GM19397 (cell line): ENCODE data around the gene DIP2C.

Experiments used
- ATAC-seq: cut with Tn5 transposase; IDR thresholded peaks from one replicate; pipeline ENCODE4 v1.9.1; 2021; ENCODE audit warnings: mild to moderate bottlenecking, moderate library complexity; ENCODE audit not compliant: unreplicated experiment

The DIP2C gene

DNA sequence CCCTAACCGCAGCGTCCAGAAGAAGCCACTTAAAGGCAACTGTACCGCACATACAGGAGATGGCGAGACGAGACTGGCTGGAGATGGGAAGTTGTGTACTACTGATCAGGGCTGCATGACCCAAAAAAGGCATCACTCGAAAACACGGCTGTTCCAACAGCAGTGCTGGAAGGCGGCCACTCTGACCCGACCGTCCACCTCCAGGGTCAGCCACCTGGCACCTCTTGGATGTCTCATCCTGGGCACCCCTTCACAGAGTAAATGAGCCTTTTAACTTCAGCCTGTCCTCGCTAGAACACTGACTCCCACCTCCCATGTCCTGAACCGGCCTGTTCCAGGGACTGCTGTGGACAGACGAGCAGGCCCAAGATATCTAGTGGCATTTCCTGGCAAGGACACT is 180.7 kb downstream of the DIP2C start:
- ATAC-seq: no peak

DNA sequence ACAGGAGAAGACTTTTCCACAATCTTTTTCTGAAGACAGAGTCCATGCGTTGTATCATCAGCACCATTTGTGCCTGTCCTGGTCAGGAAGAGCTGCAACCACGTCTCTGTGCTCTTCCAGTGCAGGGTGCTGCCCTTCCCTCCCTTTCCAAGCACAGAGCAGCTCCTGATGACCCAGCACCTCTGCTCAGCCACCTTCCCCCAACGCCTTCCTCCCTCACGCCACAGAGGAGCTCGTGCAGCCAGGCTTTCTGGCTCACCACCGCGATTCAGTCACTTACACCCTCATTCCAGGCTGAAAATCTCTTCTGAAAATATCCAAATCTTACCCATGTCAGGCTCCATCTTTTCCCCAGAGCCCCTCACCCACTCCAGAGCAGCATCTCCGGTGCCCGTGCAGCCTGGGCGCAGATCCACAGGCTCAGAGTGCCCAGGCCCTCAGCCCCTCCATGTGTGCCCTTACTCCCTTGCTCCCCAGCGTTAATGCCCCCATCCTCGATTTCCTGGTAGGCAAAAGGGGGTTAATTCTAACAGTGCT is 181.5 kb downstream of the DIP2C start:
- ATAC-seq: no peak

DNA sequence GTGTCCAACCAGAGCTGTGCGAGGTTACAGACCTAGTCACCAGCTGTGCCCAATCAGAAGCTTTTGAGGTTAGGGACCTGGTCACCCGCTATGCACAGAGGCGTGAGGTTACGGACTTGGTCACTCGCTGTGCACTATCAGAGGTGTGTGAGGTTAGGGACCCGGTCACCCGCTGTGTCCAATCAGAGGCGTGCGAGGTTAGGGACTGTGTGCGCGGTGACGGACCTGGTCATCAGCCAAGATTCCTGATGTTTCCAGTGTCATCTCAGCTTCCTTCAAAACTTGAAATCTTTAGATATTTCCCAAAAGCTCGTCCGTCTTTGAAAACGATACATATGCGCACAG is 182.1 kb downstream of the DIP2C start:
- no peak for ATAC-seq

DNA sequence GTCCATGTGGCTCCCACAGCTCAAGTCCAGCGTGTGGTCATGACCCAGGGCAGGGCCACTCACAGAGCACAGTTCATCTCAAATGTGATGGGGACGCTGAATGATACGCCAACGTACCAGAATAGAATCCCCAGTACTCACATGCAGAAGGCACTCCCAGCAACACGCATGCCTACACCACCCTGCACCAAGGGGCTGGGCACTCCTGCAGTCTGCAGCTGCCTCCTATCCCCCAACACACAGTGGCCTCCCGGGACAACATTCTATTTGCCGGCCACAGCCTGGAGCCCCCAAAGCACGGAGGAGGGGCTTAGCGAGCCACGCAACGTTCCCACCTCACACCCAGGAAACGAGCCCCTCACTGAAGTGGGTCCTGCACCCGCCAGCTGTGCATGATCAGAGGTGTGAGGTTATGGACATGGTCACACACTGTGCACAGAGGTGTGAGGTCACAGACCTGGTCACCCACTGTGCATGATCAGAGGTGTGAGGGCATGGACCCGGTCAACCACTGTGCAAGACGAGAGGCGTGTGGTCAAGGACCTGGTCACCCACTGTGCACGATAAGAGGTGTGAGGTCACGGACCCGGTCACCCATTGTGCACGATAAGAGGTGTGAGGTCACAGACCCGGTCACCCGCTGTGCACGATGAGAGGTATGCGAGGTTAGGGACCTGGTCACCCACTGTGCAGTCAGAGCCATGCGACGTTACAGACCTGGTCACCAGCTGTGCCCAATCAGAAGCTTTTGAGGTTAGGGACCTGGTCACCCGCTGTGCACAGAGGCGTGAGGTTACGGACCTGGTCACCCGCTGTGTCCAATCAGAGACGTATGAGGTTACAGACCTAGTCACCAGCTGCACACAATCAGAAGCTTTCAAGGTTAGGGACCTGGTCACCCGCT is 182.8 kb downstream of the DIP2C start:
- no peak for ATAC-seq

DNA sequence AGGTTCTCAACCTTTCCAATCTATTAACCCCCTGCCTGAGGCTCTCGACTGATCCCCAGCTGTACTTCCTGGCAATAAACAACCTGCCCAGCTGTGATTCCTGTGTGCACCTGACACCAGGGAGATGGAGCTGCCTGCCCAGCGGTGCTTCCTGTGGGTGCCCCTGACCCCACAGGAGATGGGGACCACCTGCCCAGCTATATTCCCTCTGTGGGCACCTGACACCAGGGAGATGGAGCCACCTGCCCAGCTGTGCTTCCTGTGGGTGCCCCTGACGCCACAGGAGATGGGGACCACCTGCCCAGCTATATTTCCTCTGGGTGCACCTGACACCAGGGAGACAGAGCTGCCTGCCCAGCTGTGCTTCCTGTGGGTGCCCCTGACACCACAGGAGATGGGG is 184.0 kb downstream of the DIP2C start:
- no peak for ATAC-seq

DNA sequence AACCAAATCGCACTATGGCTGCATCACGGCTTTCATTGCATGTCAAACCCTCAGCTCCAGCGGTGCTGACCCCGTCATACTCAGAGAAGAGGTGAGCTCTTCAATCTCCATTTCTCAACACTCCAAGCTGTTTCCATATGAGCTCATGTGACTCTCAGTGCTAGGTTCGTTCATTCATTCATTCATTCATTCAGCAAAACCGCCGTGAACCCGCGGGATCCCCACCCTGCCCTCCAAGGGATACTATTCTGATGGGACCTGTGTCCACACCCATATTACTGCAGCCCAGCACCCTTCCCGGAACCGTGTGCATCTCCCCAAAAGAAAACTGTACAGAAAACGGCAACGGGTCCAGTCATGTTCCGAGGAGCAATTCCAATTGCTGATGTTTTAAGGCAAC is 184.7 kb downstream of the DIP2C start:
- ATAC-seq: no peak

DNA sequence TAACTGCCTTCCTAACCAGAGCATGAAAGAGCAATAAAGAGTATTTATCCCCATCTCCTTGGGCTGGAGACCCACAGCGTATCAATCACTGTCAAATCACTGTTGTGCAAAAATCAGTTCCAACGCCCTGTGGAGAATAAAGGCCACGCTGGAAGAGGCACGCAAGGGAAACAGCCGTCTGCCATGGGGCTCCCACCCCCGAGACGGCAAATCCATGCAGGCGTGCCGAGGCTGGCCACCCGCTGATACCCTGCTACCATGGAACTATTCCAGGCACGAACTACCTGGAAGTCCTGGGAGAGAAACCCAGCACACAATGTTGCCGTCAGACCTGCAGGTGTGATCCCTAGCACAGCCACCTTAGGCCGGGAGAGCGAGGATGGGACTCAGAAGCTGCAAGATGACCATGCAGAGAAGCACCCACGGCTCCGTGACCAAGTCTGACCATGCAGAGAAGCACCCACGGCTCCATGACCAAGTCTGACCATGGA is 185.3 kb downstream of the DIP2C start:
- no peak for ATAC-seq

DNA sequence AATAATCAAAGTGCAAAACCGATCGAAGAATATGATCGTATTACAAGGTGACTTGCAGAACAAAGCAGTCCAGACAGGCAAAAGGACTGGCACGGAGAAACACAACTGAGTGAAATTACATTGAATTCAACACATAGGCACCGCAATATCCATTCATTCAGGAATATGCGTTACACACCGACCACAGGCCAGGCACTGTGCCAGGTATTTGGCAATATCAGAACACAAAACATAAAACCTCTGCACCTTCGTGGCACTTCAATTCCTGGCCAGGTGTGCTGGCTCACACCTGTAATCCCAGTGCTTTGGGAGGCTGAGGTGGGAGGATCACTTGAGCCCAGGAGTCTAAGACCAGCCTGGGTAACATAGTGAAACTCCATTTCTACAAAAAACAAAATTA is 187.9 kb downstream of the DIP2C start:
- no peak for ATAC-seq

DNA sequence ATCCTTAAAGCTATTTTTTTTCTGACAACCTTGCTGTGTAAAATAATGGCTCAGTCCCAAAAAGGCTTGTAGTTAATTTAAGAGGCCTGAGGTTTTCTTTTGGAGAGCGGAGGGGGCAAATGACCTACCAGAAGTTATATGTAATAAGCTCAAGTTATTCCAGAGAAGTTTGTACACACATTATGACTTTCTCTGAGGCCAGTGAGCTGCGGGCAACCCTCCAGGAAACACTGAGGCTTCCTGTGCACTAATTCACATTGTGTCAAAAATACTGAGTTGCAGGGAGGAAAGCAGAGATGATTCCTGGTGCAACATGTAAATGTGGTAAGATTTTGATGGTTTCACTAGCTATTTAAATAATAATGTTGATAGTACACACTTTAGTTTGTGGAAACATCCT is 188.6 kb downstream of the DIP2C start:
- no peak for ATAC-seq

DNA sequence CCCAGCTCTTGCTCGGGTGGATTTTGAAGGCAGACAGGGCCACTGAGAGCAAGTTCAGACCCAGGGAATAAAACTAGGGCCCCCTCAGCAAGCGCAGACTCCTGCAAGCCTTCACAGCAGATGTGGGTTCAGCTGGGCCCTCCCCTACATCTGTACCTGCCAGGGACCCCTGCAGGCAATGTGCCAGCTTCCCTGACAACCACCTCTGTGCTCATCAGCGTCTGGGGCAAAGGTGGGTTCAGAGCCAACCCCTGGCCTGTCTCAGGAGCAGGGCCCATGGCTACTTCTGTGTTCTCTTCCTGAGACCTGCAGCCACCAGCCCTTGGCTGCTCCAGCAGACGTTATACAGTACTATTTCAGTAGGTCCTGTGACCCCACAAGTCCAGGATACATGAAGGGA is 189.5 kb downstream of the DIP2C start:
- ATAC-seq: no peak

DNA sequence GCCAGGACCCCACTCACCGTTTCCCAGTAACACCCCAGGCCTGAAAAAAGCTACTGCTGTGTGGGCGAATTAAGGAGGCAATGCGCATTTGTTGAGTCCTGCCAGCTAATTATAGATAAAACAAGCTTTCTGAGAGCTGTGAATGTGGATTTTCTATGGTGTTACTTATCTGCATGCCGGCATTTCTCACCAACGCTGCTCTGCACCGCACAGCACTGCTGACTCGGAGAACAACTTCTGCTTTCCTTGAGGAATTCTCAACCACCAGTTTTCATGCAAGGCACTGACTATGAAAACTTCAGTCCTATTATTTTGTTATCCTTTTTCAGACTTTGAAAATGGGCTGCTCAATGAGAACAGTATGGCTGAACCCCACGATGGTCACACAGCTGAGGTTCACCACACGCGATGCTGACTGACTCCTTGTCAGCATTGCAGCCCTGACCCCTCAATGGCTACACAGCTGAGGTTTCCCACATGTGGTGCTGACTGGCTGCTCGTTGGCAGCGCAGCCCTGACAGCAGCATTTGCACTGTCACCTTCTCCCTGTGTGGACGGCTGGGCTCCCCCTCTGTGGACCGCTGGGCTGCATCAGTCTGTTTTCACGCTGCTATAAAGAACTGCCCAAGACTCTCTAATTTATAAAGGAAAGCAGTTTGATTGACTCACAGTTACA is 190.6 kb downstream of the DIP2C start:
- no peak for ATAC-seq

DNA sequence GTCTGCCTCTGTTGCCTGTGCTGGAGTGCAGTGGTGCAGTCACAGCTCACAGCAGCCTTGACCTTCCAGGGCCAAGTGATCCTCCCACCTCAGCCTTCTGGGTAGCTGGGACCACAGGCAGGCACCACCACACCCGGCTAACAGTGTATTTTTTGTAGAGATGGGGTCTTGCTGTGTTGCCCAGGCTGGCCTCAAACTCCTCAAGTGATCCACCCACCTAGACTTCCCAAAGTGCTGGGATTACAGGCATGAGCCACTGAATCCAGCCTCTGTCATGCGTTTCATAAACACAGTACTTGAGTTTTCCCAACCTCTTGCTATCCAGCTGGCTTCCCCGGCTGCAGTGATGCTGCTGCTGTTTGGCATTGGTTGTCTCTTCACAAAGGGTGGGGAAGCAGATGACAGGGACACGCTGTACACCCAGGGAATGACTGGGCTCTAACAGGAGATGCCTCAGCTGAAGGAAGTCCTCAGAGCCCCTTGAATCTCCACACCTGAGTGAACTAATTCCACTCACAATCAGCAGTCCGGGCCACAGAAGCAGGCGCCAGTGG is 191.5 kb downstream of the DIP2C start:
- ATAC-seq: no peak

DNA sequence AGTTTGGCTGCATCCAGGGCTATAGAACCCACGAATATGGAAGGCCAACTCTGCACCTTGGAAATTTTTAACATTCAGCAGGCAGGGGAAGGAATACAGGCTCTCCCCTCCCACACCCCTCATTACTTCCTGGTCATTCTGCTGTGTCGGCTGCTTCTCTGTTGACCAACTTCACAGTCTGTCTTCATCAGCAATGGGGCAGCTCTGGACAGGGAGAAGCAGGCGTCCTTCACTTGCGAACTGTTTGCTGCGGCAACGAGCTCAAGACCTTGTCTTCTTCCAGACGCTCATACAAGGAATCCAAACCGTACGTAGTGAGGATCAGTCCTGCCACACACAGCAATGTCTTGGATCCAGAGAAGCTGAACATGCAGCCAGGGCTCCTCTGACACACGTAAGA is 192.2 kb downstream of the DIP2C start:
- ATAC-seq: no peak

DNA sequence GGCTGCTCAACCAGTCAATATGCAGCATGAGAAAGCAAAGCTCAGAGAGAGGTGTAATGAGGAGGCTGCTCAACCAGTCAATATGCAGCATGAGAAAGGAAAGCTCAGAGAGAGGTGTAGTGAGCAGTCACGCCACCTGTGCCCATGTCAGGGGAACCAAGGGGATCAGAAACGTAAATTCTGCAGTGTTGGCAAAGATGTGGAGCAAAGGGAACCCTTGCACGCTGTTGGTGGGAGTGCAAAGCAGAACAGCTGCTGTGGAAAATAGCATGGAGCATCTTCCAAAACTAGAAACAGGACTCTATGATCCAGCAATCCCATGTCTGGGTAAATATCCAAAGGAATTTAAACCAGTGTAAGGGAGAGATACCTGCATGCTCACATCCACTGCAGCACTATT is 194.9 kb downstream of the DIP2C start:
- no peak for ATAC-seq

DNA sequence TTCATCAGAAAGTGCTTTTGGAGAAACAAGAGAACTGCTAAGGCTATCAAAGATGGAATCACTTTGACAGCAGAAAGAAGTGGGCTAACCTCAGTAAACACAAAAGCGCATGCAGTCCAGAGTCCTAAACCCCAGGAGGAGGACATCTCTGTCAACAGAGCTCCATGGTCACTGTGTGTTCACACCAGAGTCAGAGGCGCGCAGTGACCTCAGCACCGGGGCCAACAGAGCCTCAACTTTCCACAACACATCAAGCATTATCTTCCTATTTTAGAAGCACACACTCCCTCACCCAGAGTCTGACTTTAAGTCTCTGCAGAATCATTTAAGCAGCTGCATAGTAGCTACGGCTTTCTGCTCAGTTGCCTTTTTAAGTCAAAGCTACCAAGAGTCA is 195.3 kb downstream of the DIP2C start:
- no peak for ATAC-seq

DNA sequence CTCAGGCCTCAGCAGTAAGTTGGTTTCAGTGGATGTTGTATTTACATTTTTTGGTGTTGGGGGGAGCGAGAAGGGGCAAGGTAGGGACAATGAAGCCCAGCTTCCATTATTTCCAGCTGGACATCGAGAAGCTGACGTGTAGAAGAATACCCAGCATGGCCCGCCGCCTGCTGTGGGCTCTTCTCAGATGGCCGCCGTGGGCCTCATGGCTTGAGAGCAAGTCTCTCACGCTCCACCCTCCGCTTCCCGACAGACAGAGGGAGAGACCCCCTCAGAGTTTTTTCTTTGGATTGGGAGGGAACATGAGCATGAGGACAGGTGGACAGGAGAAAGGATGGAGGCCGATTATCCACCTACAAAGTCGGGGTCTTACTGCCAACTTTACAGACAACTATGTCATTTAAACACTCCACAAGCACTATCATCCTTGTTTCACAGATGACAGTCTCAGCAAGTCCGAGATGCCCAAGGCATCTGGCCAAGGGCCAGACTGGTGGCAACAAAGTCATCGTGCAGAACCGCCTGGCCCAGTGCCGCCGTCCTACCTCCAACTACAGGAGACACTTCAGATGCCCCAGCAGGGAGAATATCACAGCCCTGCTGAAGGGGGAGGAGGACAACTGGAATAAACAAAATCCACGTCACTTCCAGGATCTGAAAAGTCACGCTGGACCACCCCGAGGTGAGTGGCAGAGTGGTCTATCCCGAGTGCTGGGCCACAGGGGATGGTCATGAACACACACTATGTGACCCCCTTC is 195.9 kb downstream of the DIP2C start:
- ATAC-seq: no peak

DNA sequence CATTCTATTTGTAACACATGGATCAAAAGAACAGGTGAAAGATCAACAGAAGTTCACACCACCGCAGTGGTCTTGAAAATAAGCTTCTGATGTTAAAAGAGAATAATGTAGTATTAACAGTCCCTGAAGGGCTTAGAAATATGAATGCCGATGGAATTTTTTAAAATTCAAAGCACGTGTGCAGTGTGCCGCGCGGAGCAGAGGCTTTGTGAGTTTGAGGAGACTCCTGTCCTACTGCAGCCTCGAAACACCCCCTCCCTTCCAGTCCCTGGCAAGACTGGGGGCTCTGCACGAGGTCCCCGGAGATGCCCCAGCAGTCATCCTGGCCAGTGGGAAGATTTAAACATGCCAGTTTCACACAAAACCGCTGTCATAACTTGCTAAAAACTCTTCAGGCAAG is 196.6 kb downstream of the DIP2C start:
- no peak for ATAC-seq

DNA sequence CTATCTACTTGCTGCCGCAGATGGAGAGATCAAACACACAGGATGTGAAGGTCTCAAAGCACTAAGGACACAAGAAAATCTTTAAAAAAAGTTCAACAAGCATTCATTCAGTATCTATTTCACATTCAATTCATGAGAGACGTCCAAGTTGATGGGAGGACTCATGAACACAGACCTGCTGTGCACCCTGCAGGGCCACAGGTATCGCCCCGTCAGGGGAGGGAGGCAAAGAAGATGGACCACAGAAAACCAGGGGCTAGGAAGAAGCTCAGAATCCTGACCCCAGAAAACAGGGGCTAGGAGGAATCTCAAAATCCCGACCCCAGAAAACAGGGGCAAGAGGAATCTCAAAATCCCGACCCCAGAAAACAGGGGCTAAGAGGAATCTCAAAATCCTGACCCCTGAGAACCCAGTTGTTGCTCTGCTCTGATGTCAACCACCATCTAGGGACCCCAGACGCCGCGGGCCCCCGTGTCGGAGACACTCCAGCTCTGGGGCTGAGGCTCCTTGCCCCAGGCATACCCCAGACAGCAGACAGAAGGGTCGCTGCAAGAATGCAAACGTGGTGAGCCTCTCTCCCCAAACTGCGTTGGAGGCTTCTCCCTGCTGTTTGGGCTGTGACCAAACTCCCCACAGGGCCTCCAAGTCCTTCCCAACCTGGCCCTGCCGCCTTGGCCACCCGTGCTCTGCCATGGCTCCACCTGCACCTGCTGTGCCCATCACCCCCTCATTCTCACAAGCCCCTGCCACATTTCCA is 197.6 kb downstream of the DIP2C start:
- no peak for ATAC-seq

DNA sequence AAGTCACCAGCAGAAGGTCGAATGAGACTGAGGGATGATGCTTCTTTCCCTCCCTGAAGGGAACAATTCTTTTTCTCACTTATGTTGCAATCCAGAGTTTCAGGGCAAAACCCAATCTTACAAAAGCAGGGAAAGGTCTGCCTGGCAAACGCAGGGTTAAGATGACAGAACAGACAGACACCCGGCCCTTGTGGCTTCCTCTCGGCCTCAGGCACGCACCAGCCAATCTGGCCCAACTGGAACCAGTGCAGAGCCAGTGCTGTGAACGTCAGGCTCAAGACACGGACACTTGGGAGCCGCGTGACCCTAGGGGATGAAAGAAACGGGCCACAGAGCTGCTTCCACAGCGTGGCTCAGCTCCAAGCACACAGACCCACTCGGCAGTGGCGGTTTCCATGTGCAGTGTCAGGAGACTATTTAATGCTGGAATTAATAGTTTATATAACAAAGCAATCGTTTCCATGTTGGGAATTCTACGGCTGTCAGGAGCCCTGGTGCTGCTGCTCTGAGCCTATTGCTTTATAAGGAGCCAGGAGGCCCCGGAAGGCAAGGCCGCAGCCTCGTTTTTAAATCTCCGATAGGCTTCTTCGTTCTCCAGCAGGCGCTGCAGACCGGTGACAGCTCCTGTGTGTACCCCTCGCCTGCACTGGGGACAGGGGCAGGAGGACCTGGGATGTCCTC is 198.4 kb downstream of the DIP2C start:
- ATAC-seq: no peak

DNA sequence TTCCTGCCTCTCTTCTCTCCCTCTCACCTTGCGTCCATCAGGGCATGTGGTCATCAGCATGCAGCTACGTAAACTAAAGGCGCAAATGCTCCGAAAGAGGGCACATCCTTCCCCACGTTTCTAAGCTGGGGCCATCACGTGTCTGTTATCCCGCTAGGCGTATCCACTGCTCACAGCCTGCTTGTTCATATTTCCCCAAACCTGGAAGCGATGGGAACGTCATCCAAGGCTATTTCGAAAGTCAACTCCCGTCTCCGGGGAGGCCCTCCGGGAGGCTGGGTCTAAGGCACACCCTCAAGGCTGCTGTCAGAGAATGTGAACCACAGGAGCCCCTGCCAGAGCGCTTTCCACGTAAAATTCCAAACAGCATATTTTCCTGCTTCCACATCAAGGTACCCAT is 199.2 kb downstream of the DIP2C start:
- ATAC-seq: no peak
